GM19023 (cell line): Measurements from ENCODE around the gene GSTK1.
"Not testable (repeated sequence)": the region's sequence is repeated elsewhere in the genome, so short reads cannot be mapped to it uniquely, and the experiment has no call there.

Experiments used
- ATAC-seq: cut with Tn5 transposase; IDR thresholded peaks from one replicate; pipeline ENCODE4 v1.9.1; 2021; ENCODE audit warnings: mild to moderate bottlenecking, moderate library complexity; ENCODE audit not compliant: unreplicated experiment

Gene GSTK1

GRCh38 chr7:143269251-143269650 lies 6.0 kb downstream of the GSTK1 start:
- no peak for ATAC-seq

GRCh38 chr7:143271240-143271639 lies 8.0 kb downstream of the GSTK1 start:
- ATAC-seq = no peak

GRCh38 chr7:143272871-143273270 lies 9.6 kb downstream of the GSTK1 start:
- ATAC-seq = no peak

- ATAC-seq = no peak
Measured at GRCh38 chr7:143279186-143280098, 16.2 kb downstream of the GSTK1 start.

- ATAC-seq = no peak
Measured at GRCh38 chr7:143280160-143280559, 16.9 kb downstream of the GSTK1 start.

- ATAC-seq = no peak
Measured at GRCh38 chr7:143280566-143280965, 17.3 kb downstream of the GSTK1 start.

GRCh38 chr7:143281529-143281928 lies 18.3 kb downstream of the GSTK1 start:
- no peak for ATAC-seq

- no peak for ATAC-seq
Measured at GRCh38 chr7:143282124-143282523, 18.9 kb downstream of the GSTK1 start.

GRCh38 chr7:143283381-143283780 lies 20.1 kb downstream of the GSTK1 start:
- ATAC-seq = no peak

GRCh38 chr7:143284591-143285469 lies 21.6 kb downstream of the GSTK1 start, which contains the start of gene TMEM139:
Gene TMEM139, plus strand, starts transcription at chr7:143284958. Its CDS starts 1,000 bp downstream, at chr7:143285958.
- no peak for ATAC-seq

- ATAC-seq = no peak
Measured at GRCh38 chr7:143285470-143285778, 22.2 kb downstream of the GSTK1 start.

- ATAC-seq = no peak
Measured at GRCh38 chr7:143285806-143286521, 22.7 kb downstream of the GSTK1 start.

- no peak for ATAC-seq
Measured at GRCh38 chr7:143286522-143286890, 23.3 kb downstream of the GSTK1 start.

- no peak for ATAC-seq
Measured at GRCh38 chr7:143287339-143287934, 24.2 kb downstream of the GSTK1 start.

- ATAC-seq = peak; percentile 92
Measured at GRCh38 chr7:143287935-143288826, 24.9 kb downstream of the GSTK1 start, which contains the start of gene CASP2. Gene CASP2, plus strand, starts transcription at chr7:143288351. Its CDS starts 105 bp downstream, at chr7:143288456.

GRCh38 chr7:143288836-143289235 lies 25.6 kb downstream of the GSTK1 start:
- ATAC-seq = no peak

GRCh38 chr7:143289421-143289820 lies 26.2 kb downstream of the GSTK1 start:
- ATAC-seq = no peak

- not testable (repeated sequence) for ATAC-seq
Measured at GRCh38 chr7:143289888-143290287, 26.6 kb downstream of the GSTK1 start.

GRCh38 chr7:143290293-143290692 lies 27.1 kb downstream of the GSTK1 start:
- no peak for ATAC-seq

- ATAC-seq = no peak
Measured at GRCh38 chr7:143292876-143293275, 29.6 kb downstream of the GSTK1 start.
